K562 (cell line): Measurements from ENCODE around the gene RNF19B. TPM values are rescaled to one million over a fixed set of nuclear protein-coding genes. Genes with fewer than 3 reads are reported as not detected.

Experiments
- ATAC-seq: fragments of 200-7000 bp; cut with Tn5 transposase; 3 replicates; pipeline ENCODE4 v1.9.1; 2020; ENCODE audit warnings: moderate library complexity
- BruUV-seq: library from RNA; stranded (reverse); fragments of 400-500 nt; replicated peaks from 2 replicates; lab custom pipeline; 2021; lab: Mats Ljungman, UMichigan
- CTCF ChIA-PET: fragments of 300-600 bp; formaldehyde crosslinking; extraction: SDS; loops from one replicate; lab custom pipeline; 2021; ENCODE audit warnings: low intra/inter-chr PET ratio; lab: Yijun Ruan, JAX
- POLR2A ChIA-PET: fragments of 300-600, 350-650 bp; sonication (Branson Sonifier 250); formaldehyde crosslinking; extraction: SDS; loops from one replicate; lab custom pipeline; 2021; ENCODE audit warnings: antibody characterized with exemption, inconsistent platforms; lab: Yijun Ruan, JAX
- DNase-seq, 4 experiments: peaks; one replicate each; pipeline versions ENCODE4 v3.0.0 to v3.0.0-alpha.2; 2011 to 2018; ENCODE audit warnings: low spot score in 3 of 4, mixed read lengths in 3 of 4; ENCODE audit errors: extremely low read depth in 1 of 4
- FAIRE-seq: peaks from 2 replicates; lab custom pipeline; 2011; peaks lifted over from hg19 to GRCh38; lab: Jason Lieb, UNC
- H2AFZ ChIP-seq: 2 replicates; pipeline ENCODE4 v1.6.0; 2011; ENCODE audit warnings: low read depth, low read length, control low read depth, inconsistent platforms
- H3K27ac ChIP-seq: fragments of 200-600 bp; 3 replicates; pipeline ENCODE4 v1.8.0; 2011; ENCODE audit warnings: low read depth, mild to moderate bottlenecking, control low read depth, inconsistent platforms, low read length, moderate library complexity, mixed read lengths; ENCODE audit errors: extremely low read depth
- H3K27me3 ChIP-seq, 2 experiments: fragments of 300-600 bp in 1 of 2; 2 replicates in 1 of 2; 3 replicates in 1 of 2; pipeline versions ENCODE4 v1.6.0 to v1.8.0; 2011; ENCODE audit warnings: inconsistent platforms in 2 of 2, low read length in 2 of 2, mild to moderate bottlenecking in 1 of 2, mixed read lengths in 1 of 2, moderate library complexity in 1 of 2; ENCODE audit not compliant: control insufficient read depth in 2 of 2, insufficient read depth in 2 of 2
- H3K36me3 ChIP-seq: fragments of 300-600 bp; 3 replicates; pipeline ENCODE4 v1.8.0; 2011; ENCODE audit warnings: mild to moderate bottlenecking, low read length, inconsistent platforms; ENCODE audit not compliant: control insufficient read depth, insufficient read depth
- H3K4me1 ChIP-seq, 2 experiments: fragments of 200-600 bp in 1 of 2; replicated peaks in 1 of 2; 2 replicates in 1 of 2; 3 replicates in 1 of 2; pipeline versions ENCODE4 v1.5.1 to v1.8.0; 2011; ENCODE audit warnings: inconsistent platforms in 2 of 2, low read length in 2 of 2, mild to moderate bottlenecking in 1 of 2, mixed read lengths in 1 of 2, moderate library complexity in 1 of 2; ENCODE audit not compliant: control insufficient read depth in 2 of 2, insufficient read depth in 2 of 2
- H3K4me2 ChIP-seq: 2 replicates; pipeline ENCODE4 v1.6.1; 2011; ENCODE audit warnings: low read length, control low read depth, inconsistent platforms, mixed read lengths; ENCODE audit not compliant: insufficient read depth
- H3K4me3 ChIP-seq: fragments of 200-600 bp; sonication (generic), shearing (Covaris generic); 2 replicates; pipeline ENCODE4 v1.5.1; 2016; ENCODE audit warnings: control low read depth, inconsistent platforms
- H3K79me2 ChIP-seq: fragments of 200-600 bp; 3 replicates; pipeline ENCODE4 v1.8.0; 2011; ENCODE audit warnings: low read length, inconsistent platforms; ENCODE audit not compliant: control insufficient read depth, insufficient read depth
- H3K9ac ChIP-seq, 2 experiments: 2 replicates each; pipeline versions ENCODE4 v1.6.0 to v1.6.1; 2011; ENCODE audit warnings: low read depth in 2 of 2, low read length in 2 of 2, control low read depth in 1 of 2, inconsistent platforms in 1 of 2, mild to moderate bottlenecking in 1 of 2, mixed read lengths in 1 of 2; ENCODE audit not compliant: insufficient read depth in 1 of 2
- H3K9me1 ChIP-seq: one replicate; pipeline ENCODE4 v1.6.0; 2011; ENCODE audit warnings: inconsistent platforms, mild to moderate bottlenecking, low read length, moderate library complexity; ENCODE audit not compliant: control insufficient read depth, insufficient read depth
- H3K9me3 ChIP-seq: replicated peaks from 2 replicates; pipeline ENCODE4 v1.5.1; 2011; ENCODE audit warnings: low read depth, low read length, inconsistent platforms; ENCODE audit not compliant: control insufficient read depth, insufficient read depth
- H4K20me1 ChIP-seq: replicated peaks from 2 replicates; pipeline ENCODE4 v1.6.1; 2011; ENCODE audit warnings: low read length, inconsistent platforms, mixed read lengths; ENCODE audit not compliant: control insufficient read depth, insufficient read depth
- CAMTA2 ChIP-seq: fragments of 250-450 bp; sonication (Bioruptor Pico); conservative IDR thresholded peaks from 2 replicates; pipeline ENCODE4 v1.5.1; 2022
- RBM14 ChIP-seq: fragments of 200-400 bp; formaldehyde crosslinking; IDR thresholded peaks from 2 replicates; pipeline ENCODE4 v1.6.1; 2018; ENCODE audit warnings: low read depth, mild to moderate bottlenecking, low read length, moderate library complexity, borderline replicate concordance; ENCODE audit not compliant: insufficient read depth
- WGBS: fragments of 100-300 bp; shearing (Covaris generic); methylation state at CpG from one replicate; pipeline ENCODE4 v1.1.6; 2016; ENCODE audit warnings: low coverage, mixed read lengths; ENCODE audit not compliant: insufficient coverage; ENCODE audit errors: missing lambda C conversion rate; 5-methylcytosine and 5-hydroxymethylcytosine counted together
- in situ Hi-C: fragments of 300-500 bp; cut with MboI; formaldehyde crosslinking; loops from 4 replicates; pipeline ENCODE4 v1.15.0; 2018; ENCODE audit warnings: inconsistent platforms, mixed read lengths
- intact Hi-C: fragments of 100-400 bp; cut with micrococcal nuclease; formaldehyde crosslinking; loops from 2 replicates; pipeline ENCODE4 v1.14.2; 2022
- polyA plus RNA-seq, 8 experiments: library from polyadenylated mRNA; depleted of rRNA in 4 of 8; stranded (reverse) in 5 of 8; unstranded in 3 of 8; fragments of >200 nt; fragmentation: Nextera tagmentation in 2 of 8; fragmentation: Illumina TruSeq in 1 of 8; extraction: Ambion mirVana in 2 of 8; extraction: Trizol in 1 of 8; gene quantifications; 2 replicates each; pipeline versions ENCODE4 v1.2.1 to v1.2.3, GENCODE V29; 2011 to 2014; ENCODE audit warnings: inconsistent platforms in 1 of 8, missing spikeins in 1 of 8
- total RNA-seq, 7 experiments: library from RNA; depleted of rRNA in 6 of 7; stranded (reverse); fragments of >200 nt in 6 of 7; fragmentation: Illumina TruSeq in 2 of 7; extraction: Trizol in 2 of 7; gene quantifications; 2 replicates each; pipeline versions ENCODE4 v1.2.1 to v1.2.3, GENCODE V29; 2011 to 2021; ENCODE audit warnings: low replicate concordance in 1 of 7
- TF ChIP-seq, protein P1 (sequence below): sonication (generic); IDR thresholded peaks from 2 replicates; pipeline ENCODE4 v1.6.1; 2016

Gene RNF19B
- total and polyA plus RNA-seq, 9 of the 15 experiments (the other 6 are each of a cell fraction or from before 2014, with no cell fraction given): 2.6 to 14.9 (median 10.1) TPM

DNA sequence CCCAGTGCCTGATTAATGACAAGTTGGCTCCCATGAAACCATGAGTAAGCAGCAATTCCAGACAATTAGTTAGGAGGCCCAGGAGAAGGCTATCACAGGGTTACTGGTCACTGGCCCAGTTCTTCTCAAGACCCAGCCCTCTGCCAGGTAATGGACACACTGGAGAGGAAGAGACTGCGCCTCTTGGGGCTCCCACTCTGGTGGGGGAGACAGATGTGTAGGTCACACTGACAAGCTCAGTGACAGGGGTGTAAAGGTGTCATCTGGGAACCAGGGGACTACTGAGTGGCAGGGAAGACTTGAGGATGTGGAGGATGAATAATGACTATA lies 73.4 kb downstream of the RNF19B start:
- DNase-seq: no peak
- no peaks in the 10 kb centered on the region for H3K79me2 ChIP-seq
- H2AFZ ChIP-seq: no peak overlapping the region
- peaks cover 5 to 63% of the 10 kb centered on the region in 2 experiments; a peak in 3 of 5 replicates for H3K27me3 ChIP-seq
- ATAC-seq: no peak
- intact Hi-C loops: no loop called here
- in situ Hi-C loops: loop anchor here (25.0 kb wide), 1 partner anchor 721 kb away; no protein-coding TSS in a partner anchor
- CTCF ChIA-PET: no interaction called here
- no peaks in the 10 kb centered on the region for H3K9me3 ChIP-seq
- TF ChIP-seq CAMTA2 (CRISPR knock-in tag): no peak
- TF ChIP-seq, protein P1, sequence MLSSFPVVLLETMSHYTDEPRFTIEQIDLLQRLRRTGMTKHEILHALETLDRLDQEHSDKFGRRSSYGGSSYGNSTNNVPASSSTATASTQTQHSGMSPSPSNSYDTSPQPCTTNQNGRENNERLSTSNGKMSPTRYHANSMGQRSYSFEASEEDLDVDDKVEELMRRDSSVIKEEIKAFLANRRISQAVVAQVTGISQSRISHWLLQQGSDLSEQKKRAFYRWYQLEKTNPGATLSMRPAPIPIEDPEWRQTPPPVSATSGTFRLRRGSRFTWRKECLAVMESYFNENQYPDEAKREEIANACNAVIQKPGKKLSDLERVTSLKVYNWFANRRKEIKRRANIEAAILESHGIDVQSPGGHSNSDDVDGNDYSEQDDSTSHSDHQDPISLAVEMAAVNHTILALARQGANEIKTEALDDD: 0 out of 2 replicates have a peak, but pooled peaks have one; percentile 9
- POLR2A ChIA-PET: interaction anchor here (0.6 kb wide), 1 partner anchor 93 kb away, joined by 3 read pairs; no protein-coding TSS in a partner anchor
- no peak overlapping the region for H3K4me3 ChIP-seq
- BruUV-seq: no TSS peak
- H3K36me3 ChIP-seq: no peaks in the 10 kb centered on the region
- H3K9ac ChIP-seq: no peak overlapping the region
- H3K27ac ChIP-seq: no peak overlapping the region
- H3K4me1 ChIP-seq: peaks cover 5 to 25% of the 10 kb centered on the region in 2 experiments; a peak in 4 of 5 replicates
- no peak overlapping the region for H3K4me2 ChIP-seq
- H3K9me1 ChIP-seq: no peaks in the 10 kb centered on the region
- peaks cover 35% of the 10 kb centered on the region; the same call in 1 of the 2 replicates for H4K20me1 ChIP-seq
- FAIRE-seq: no peak
- WGBS: 0% methylated on average over 1 of the region's 1 CpG

DNA sequence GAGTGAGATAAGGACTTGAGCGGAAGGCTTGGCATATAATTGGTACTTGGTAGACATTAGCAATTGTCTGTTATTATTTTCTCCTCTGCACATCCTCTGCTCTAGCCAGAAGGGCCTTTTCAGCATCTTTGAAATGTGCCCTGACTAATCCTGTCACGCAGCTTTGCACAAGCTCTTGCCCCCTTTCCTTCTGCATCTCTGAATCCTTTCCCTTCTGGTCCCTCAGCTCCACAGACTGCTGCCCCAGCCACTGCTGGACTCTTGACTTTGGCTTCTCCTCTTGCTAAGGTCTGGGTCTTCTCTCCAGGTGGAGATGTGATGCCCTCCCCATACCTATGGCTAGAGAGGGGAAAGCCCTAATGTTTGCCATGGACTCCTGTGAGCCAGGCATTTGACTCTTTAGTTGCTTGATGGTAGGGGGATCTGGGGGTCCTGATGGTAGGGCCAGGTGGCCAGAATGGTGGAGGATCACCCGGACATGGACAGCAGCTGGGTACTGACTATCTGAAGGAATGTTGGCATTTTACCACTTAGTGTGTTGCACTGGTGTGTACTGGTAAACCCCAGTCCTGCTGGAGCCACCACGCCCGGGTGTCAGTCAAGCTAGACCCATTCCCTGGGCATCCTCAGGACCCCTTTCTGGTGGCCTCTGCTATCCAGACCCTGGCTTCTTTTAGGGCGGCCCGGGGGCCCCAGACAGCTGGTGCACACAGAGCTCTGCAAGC lies 73.9 kb downstream of the RNF19B start:
- no peak overlapping the region for H3K9ac ChIP-seq
- no peaks in the 10 kb centered on the region for H3K9me3 ChIP-seq
- 3% methylated on average over 7 of the region's 7 CpGs for WGBS
- no peak overlapping the region for H2AFZ ChIP-seq
- FAIRE-seq (peak; percentile 46), DNase-seq (no peak), ATAC-seq (no peak)
- intact Hi-C loops: no loop called here
- no peaks in the 10 kb centered on the region for H3K79me2 ChIP-seq
- no peaks in the 10 kb centered on the region for H3K36me3 ChIP-seq
- no TSS peak for BruUV-seq
- H3K27ac ChIP-seq: no peak overlapping the region
- no peak overlapping the region for H3K4me2 ChIP-seq
- H3K9me1 ChIP-seq: no peaks in the 10 kb centered on the region
- peaks cover 5 to 59% of the 10 kb centered on the region in 2 experiments; a peak in 3 of 5 replicates for H3K27me3 ChIP-seq
- ChIA-PET POLR2A (interaction anchor here (0.6 to 1.0 kb wide), 3 partner anchors 93 to 794 kb away, joined by 3 read pairs; no protein-coding TSS in a partner anchor), CTCF (no interaction called here)
- H3K4me1 ChIP-seq: peaks cover 5 to 30% of the 10 kb centered on the region in 2 experiments; a peak in 4 of 5 replicates
- H3K4me3 ChIP-seq: no peak overlapping the region
- TF ChIP-seq, protein P1: 0 out of 2 replicates have a peak, but pooled peaks have one; percentile 23
- no peak for TF ChIP-seq RBM14
- peaks cover 33% of the 10 kb centered on the region; the same call in 1 of the 2 replicates for H4K20me1 ChIP-seq
- in situ Hi-C loops: loop anchor here (25.0 kb wide), 1 partner anchor 722 kb away; no protein-coding TSS in a partner anchor
